Measurements from ENCODE around the gene ZBTB38.

- TF ChIP-seq CTCF (IDR thresholded peaks at IDR 0.05) (no peak), POLR2A (IDR thresholded peaks at IDR 0.05) (no peak)
Measured at GRCh38 chr3:141326123-141326522, 42.2 kb upstream of the ZBTB38 start.
